Prostate gland (tissue), 2 donors: ENCODE data around the gene JARID2. TPM values are rescaled to one million over a fixed set of nuclear protein-coding genes. Genes with fewer than 3 reads are reported as not detected.

Experiments
- DNase-seq: peaks from one replicate; pipeline ENCODE4 v3.0.0-alpha.2; 2019; ENCODE audit warnings: low spot score
- H3K27ac ChIP-seq, 2 donors: fragments of 200-600 bp; sonication (generic); 2 replicates each; pipeline ENCODE4 v1.5.1; 2017 to 2019
- H3K27me3 ChIP-seq: fragments of 200-600 bp; sonication (generic); replicated peaks from 2 replicates; pipeline ENCODE4 v1.5.1; 2019; ENCODE audit not compliant: insufficient read depth
- H3K36me3 ChIP-seq, 2 donors: fragments of 200-600 bp; sonication (generic); 1 replicate in 1 of 2; 2 replicates in 1 of 2; pipeline versions ENCODE4 v1.5.1 to v1.8.1; 2017 to 2019
- H3K4me1 ChIP-seq: fragments of 200-600 bp; sonication (generic); replicated peaks from 2 replicates; pipeline ENCODE4 v1.5.1; 2019
- H3K4me3 ChIP-seq, 2 donors: fragments of 200-600 bp; sonication (generic); 2 replicates each; pipeline ENCODE4 v1.5.1; 2017 to 2019
- H3K9me3 ChIP-seq: fragments of 200-600 bp; sonication (generic); 2 replicates; pipeline ENCODE4 v1.5.1; 2017
- POLR2A ChIP-seq: fragments of 450-650 bp; IDR thresholded peaks from one replicate; pipeline ENCODE4 v1.6.1; 2016; ENCODE audit warnings: antibody characterized with exemption, mild to moderate bottlenecking
- POLR2AphosphoS5 ChIP-seq: sonication (generic); formaldehyde crosslinking; IDR thresholded peaks from one replicate; pipeline ENCODE4 v1.6.1; 2017; ENCODE audit warnings: antibody characterized with exemption
- WGBS: methylation state at CpG from one replicate; pipeline ENCODE4 v1.1.5; 2018; 5-methylcytosine and 5-hydroxymethylcytosine counted together
- intact Hi-C: fragments of 100-400 bp; cut with DNase I; formaldehyde crosslinking; loops from one replicate; pipeline ENCODE4 v1.14.2; 2022
- total RNA-seq, 2 donors: library from RNA; depleted of rRNA; stranded (reverse); fragments of >200 nt; gene quantifications; one replicate each; pipeline ENCODE4 v1.1.0, GENCODE V29; 2016
- TF ChIP-seq, protein P1 (sequence below), 4 experiments: fragments of 200-600 bp in 2 of 4; fragments of 450-650 bp in 2 of 4; sonication (generic) in 2 of 4; IDR thresholded peaks; 1 replicate in 3 of 4; 2 replicates in 1 of 4; pipeline ENCODE4 v1.5.1; 2016 to 2019; ENCODE audit warnings: antibody characterized with exemption in 4 of 4, mild to moderate bottlenecking in 2 of 4, moderate library complexity in 2 of 4

The JARID2 gene
- total RNA-seq, 2 donors from 2014 or later = 7.7 to 35.4 TPM

DNA sequence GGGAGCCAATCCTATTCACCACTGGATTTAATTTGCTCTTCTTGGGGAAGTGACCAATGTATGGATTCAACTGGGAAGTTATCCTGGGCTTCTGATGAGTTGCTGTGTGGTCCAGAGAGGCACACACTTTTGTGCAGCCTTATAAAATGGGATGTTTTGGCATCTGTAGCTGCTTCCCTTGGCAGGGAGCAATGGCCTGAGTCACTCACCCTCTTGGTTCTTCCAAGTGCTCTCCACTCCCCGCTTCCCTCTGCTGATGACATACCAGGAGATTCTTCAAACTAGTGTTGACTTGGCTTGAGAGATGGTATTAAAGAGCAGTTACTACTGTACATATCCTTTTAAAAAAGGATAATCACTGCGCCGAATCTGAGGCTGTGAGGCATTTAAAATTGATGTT lies 105.8 kb downstream of the JARID2 start:
- no peaks in the 10 kb centered on the region for H3K4me1 ChIP-seq
- DNase-seq = no peak
- no peaks in the 10 kb centered on the region for H3K9me3 ChIP-seq
- no peak overlapping the region for H3K27ac ChIP-seq
- no peak overlapping the region for H3K4me3 ChIP-seq
- TF ChIP-seq, protein P1, sequence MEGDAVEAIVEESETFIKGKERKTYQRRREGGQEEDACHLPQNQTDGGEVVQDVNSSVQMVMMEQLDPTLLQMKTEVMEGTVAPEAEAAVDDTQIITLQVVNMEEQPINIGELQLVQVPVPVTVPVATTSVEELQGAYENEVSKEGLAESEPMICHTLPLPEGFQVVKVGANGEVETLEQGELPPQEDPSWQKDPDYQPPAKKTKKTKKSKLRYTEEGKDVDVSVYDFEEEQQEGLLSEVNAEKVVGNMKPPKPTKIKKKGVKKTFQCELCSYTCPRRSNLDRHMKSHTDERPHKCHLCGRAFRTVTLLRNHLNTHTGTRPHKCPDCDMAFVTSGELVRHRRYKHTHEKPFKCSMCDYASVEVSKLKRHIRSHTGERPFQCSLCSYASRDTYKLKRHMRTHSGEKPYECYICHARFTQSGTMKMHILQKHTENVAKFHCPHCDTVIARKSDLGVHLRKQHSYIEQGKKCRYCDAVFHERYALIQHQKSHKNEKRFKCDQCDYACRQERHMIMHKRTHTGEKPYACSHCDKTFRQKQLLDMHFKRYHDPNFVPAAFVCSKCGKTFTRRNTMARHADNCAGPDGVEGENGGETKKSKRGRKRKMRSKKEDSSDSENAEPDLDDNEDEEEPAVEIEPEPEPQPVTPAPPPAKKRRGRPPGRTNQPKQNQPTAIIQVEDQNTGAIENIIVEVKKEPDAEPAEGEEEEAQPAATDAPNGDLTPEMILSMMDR (IDR thresholded peaks at IDR 0.05) = no peak
- TF ChIP-seq POLR2AphosphoS5 = peak; percentile 17
- H3K36me3 ChIP-seq = no peaks in the 10 kb centered on the region
- no peaks in the 10 kb centered on the region for H3K27me3 ChIP-seq
- WGBS = 44% methylated on average over 3 of the region's 3 CpGs
- intact Hi-C loops = no loop called here

DNA sequence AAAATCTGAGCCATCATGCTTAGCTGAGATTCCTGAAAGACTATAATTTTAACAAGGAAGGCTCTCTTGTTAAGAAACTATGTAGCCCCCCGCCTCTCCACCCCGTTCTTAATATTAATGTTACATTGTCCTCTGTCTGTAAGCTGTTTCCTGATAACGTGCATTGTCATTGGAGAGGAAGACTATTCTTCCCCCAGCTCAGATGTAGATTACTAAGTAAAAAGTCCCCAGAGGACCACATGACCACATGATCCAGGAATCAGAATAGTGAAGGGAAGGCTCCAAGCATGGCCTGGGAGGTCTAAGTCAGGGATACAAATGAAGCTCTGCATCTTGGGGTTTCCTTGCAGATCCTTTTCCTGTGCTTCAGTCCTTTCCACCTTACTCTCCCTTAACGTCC lies 106.4 kb downstream of the JARID2 start:
- H3K27ac ChIP-seq = no peak overlapping the region
- TF ChIP-seq, protein P1 (IDR thresholded peaks at IDR 0.05) = no peak
- TF ChIP-seq POLR2AphosphoS5 (no peak), POLR2A (no peak)
- no peaks in the 10 kb centered on the region for H3K4me1 ChIP-seq
- H3K9me3 ChIP-seq = no peaks in the 10 kb centered on the region
- H3K27me3 ChIP-seq = no peaks in the 10 kb centered on the region
- no peak overlapping the region for H3K4me3 ChIP-seq
- no peaks in the 10 kb centered on the region for H3K36me3 ChIP-seq
- DNase-seq = no peak
- intact Hi-C loops = no loop called here
- 78% methylated on average over 4 of the region's 4 CpGs for WGBS

DNA sequence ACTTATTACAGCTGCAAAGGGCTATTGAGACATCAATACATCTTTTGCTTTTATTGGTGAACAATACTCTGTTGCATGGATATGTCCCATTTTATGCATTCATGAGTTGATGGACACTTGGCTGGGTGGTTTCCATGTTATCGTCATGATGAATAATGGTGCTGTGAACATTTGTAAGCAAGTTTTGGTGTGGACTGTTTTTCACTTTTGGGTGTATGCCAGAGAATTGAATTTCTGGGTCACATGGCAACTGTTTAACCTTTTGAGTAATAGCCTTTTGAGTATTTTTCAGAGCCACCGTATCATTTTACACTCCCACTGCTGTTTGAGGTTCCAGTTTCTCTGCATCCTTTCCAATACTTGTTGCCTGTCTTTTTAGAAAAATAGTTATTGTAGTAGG lies 107.0 kb downstream of the JARID2 start:
- intact Hi-C loops = no loop called here
- H3K36me3 ChIP-seq = no peaks in the 10 kb centered on the region
- no peaks in the 10 kb centered on the region for H3K9me3 ChIP-seq
- no peak overlapping the region for H3K4me3 ChIP-seq
- WGBS = 75% methylated on average over 2 of the region's 2 CpGs
- H3K4me1 ChIP-seq = no peaks in the 10 kb centered on the region
- no peaks in the 10 kb centered on the region for H3K27me3 ChIP-seq
- no peak for DNase-seq
- H3K27ac ChIP-seq = no peak overlapping the region
- TF ChIP-seq, protein P1 (IDR thresholded peaks at IDR 0.05) = no peak
- TF ChIP-seq POLR2A (no peak), POLR2AphosphoS5 (no peak)

DNA sequence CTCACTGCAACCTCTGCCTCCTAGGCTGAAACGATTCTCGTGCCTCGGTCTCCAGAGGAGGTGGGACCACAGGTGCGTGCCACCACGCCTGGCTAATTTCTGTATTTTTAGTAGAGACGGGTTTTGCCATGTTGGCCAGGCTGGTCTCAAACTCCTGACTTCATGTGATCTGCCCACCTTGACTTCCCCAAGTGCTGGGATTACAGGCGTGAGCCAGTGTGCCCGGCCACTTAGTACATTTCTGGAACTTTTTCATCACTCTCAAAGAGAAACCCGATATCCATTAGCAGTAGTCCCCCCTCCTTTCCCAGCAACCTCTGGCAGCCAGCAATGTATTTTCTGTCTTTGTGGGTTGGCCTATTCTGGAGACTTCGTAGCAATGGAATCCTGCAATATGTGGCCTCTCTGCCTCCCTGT lies 109.8 kb downstream of the JARID2 start:
- no peak overlapping the region for H3K4me3 ChIP-seq
- 76% methylated on average over 10 of the region's 10 CpGs for WGBS
- no peak overlapping the region for H3K27ac ChIP-seq
- H3K36me3 ChIP-seq = no peaks in the 10 kb centered on the region
- intact Hi-C loops = no loop called here
- no peaks in the 10 kb centered on the region for H3K9me3 ChIP-seq
- DNase-seq = no peak
- H3K27me3 ChIP-seq = no peaks in the 10 kb centered on the region
- no peaks in the 10 kb centered on the region for H3K4me1 ChIP-seq
- TF ChIP-seq, protein P1 (IDR thresholded peaks at IDR 0.05) = no peak
- TF ChIP-seq POLR2AphosphoS5 (no peak), POLR2A (no peak)

DNA sequence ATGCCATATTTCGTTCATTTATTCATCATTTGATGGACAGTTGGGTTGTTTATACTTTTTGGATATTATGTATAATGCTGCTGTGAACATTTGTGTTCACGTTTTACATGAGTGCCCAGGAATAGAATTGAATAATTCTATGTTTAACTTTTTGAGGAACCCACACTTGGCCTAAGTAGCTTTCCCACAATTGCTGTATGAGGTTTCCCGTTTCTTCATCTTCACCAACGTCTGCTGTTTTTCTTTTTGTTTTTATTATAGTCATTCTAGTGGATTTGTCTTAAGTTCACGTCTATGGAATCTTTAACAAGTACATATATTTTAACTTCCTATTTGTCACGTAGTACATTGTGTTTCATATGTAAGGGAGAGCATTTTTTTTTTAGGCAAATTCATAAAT lies 110.3 kb downstream of the JARID2 start:
- Histone ChIP-seq H3K9me3 (no peaks in the 10 kb centered on the region), H3K36me3 (no peaks in the 10 kb centered on the region), H3K4me1 (no peaks in the 10 kb centered on the region), H3K4me3 (no peak overlapping the region), H3K27me3 (no peaks in the 10 kb centered on the region), H3K27ac (no peak overlapping the region)
- WGBS = 85% methylated on average over 6 of the region's 6 CpGs
- TF ChIP-seq, protein P1 (IDR thresholded peaks at IDR 0.05) = no peak
- TF ChIP-seq POLR2A = no peak
- no peak for TF ChIP-seq POLR2AphosphoS5
- intact Hi-C loops = no loop called here
- DNase-seq = no peak
